ENCODE data around the gene ZSCAN22. TPM values are rescaled to one million over a fixed set of nuclear protein-coding genes. Genes with fewer than 3 reads are reported as not detected.
A peak's percentile ranks its signal among the peaks of the same experiment; 100 is the strongest.

The ZSCAN22 gene
- total and polyA plus RNA-seq, 2 of the 13 experiments (the other 11 are each of a cell fraction or from before 2014, with no cell fraction given): 2.5 to 3.5 TPM

GRCh38 chr19:58326914-58327726, at the start of gene ZSCAN22 (continued):
- TF ChIP-seq IRF9 (CRISPR knock-in tag; IDR thresholded peaks at IDR 0.05; ENCODE audit: borderline replicate concordance): peak; percentile 52; the same call in 1 of the 2 replicates
- no peak for TF ChIP-seq SOX6 (IDR thresholded peaks at IDR 0.05)
- peak; percentile 56; the same call in 1 of the 2 replicates for TF ChIP-seq SOX6 (CRISPR knock-in tag; IDR thresholded peaks at IDR 0.05)
- TF ChIP-seq ZNF34 (CRISPR knock-in tag; IDR thresholded peaks at IDR 0.05; ENCODE audit: borderline replicate concordance): 0 out of 2 replicates have a peak, but pooled peaks have one; percentile 61
- 0 out of 2 replicates have a peak, but pooled peaks have one; percentile 46 for TF ChIP-seq FIP1L1 (IDR thresholded peaks at IDR 0.05; ENCODE audit: borderline replicate concordance, insufficient read depth, low read depth, low read length)
- TF ChIP-seq SUZ12 (IDR thresholded peaks at IDR 0.05; ENCODE audit: low read depth, low read length): peak; percentile 97
- peak; percentile 85 for TF ChIP-seq HNRNPLL (IDR thresholded peaks at IDR 0.05; ENCODE audit: low read depth, low read length, poor library complexity, severe bottlenecking)
- TF ChIP-seq MZF1 (CRISPR knock-in tag; IDR thresholded peaks at IDR 0.05; ENCODE audit: borderline replicate concordance): no peak
- TF ChIP-seq ATF1 (CRISPR knock-in tag; IDR thresholded peaks at IDR 0.05): peak; percentile 93
- peak; percentile 92 for TF ChIP-seq E2F2 (CRISPR knock-in tag; IDR thresholded peaks at IDR 0.05; ENCODE audit: borderline replicate concordance)
- TF ChIP-seq ZNF766 (CRISPR knock-in tag; IDR thresholded peaks at IDR 0.05; ENCODE audit: borderline replicate concordance): peak; percentile 60; the same call in 1 of the 2 replicates
- no peak for TF ChIP-seq ZNF660 (CRISPR knock-in tag; IDR thresholded peaks at IDR 0.05; ENCODE audit: borderline replicate concordance, low read depth)
- peak; percentile 52; the same call in 1 of the 2 replicates for TF ChIP-seq MIER3 (CRISPR knock-in tag; IDR thresholded peaks at IDR 0.05; ENCODE audit: borderline replicate concordance)
- TF ChIP-seq ZNF747 (CRISPR knock-in tag; IDR thresholded peaks at IDR 0.05; ENCODE audit: borderline replicate concordance): peak; percentile 82; the same call in 1 of the 2 replicates
- TF ChIP-seq ZNF207 (IDR thresholded peaks at IDR 0.05; ENCODE audit: borderline replicate concordance): no peak
- TF ChIP-seq HOXA7 (CRISPR knock-in tag; IDR thresholded peaks at IDR 0.05): no peak
- peak; percentile 42; the same call in 1 of the 2 replicates for TF ChIP-seq THRA (CRISPR knock-in tag; IDR thresholded peaks at IDR 0.05; ENCODE audit: borderline replicate concordance)
- TF ChIP-seq MYNN (CRISPR knock-in tag; IDR thresholded peaks at IDR 0.05; ENCODE audit: low read depth): no peak
- TF ChIP-seq JUN (CRISPR knock-in tag; IDR thresholded peaks at IDR 0.05): peak; percentile 59; the same call in 1 of the 2 replicates
- peak; percentile 10; the same call in 1 of the 2 replicates for TF ChIP-seq ZSCAN5A (CRISPR knock-in tag; IDR thresholded peaks at IDR 0.05; ENCODE audit: borderline replicate concordance)
- peak; percentile 68; the same call in 1 of the 2 replicates for TF ChIP-seq ZNF12 (CRISPR knock-in tag; IDR thresholded peaks at IDR 0.05)
- no peak for TF ChIP-seq DPF2 (CRISPR knock-in tag; IDR thresholded peaks at IDR 0.05; ENCODE audit: borderline replicate concordance, low read depth)
- peak; percentile 87; the same call in 1 of the 2 replicates for TF ChIP-seq GTF3A (CRISPR knock-in tag; conservative IDR thresholded peaks at IDR 0.05)
